GM10248 (cell line): ENCODE measurements around the gene ABCA4.

Source experiments
- CTCF ChIA-PET: fragments of 300-600 bp; sonication (Branson Sonifier 250); formaldehyde crosslinking; extraction: SDS; loops from one replicate; lab custom pipeline; 2021; ENCODE audit warnings: antibody characterized with exemption; lab: Yijun Ruan, JAX
- POLR2A ChIA-PET: fragments of 350-650 bp; sonication (Branson Sonifier 250); formaldehyde crosslinking; extraction: SDS; loops from one replicate; lab custom pipeline; 2020; ENCODE audit warnings: antibody characterized with exemption; lab: Yijun Ruan, JAX
- DNase-seq: peaks from one replicate; pipeline ENCODE4 v3.0.0; 2012; ENCODE audit errors: extremely low spot score
- CTCF ChIP-seq: IDR thresholded peaks from 2 replicates; pipeline ENCODE4 v1.5.1; 2012; ENCODE audit warnings: mild to moderate bottlenecking, low read depth; ENCODE audit errors: extremely low read depth, missing control alignments, control extremely low read depth

The ABCA4 gene

GRCh38 chr1:93988634-93989350, 132.2 kb downstream of the ABCA4 start:
- POLR2A ChIA-PET, result no interaction called here
- CTCF ChIA-PET, result interaction anchor here (1.4 to 5.1 kb wide), 3 partner anchors 9 to 28 kb away, joined by 4 to 29 read pairs (median 4); no protein-coding TSS in a partner anchor
- no peak for TF ChIP-seq CTCF
- no peak for DNase-seq

DNA sequence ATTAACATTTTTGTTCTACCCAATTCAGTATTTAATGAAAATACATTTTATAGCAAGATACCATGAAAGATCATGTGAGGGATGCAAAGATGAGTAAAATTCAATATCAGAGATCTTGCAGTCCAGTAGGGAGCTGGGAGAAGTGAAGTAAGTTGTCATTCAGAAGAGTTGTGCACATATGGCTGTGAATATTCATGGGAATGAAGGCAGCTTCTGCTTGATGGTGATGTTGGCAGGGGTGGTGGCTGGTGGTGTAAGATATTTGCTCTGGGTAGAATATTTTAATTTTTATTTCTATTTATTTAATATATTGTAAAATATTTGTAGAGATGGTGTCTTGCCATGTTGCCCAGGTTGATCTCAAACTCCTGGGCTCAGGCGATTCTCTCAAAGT, 139.7 kb downstream of the ABCA4 start:
- DNase-seq, result no peak
- no peak for TF ChIP-seq CTCF
- ChIA-PET CTCF (no interaction called here), POLR2A (no interaction called here)

- ChIA-PET CTCF (interaction anchor here (1.2 to 5.4 kb wide), 2 partner anchors 10 to 11 kb away, joined by 4 to 29 read pairs; no protein-coding TSS in a partner anchor), POLR2A (no interaction called here)
- DNase-seq, result no peak
- TF ChIP-seq CTCF, result no peak
Measured at GRCh38 chr1:93980320-93981273, 140.4 kb downstream of the ABCA4 start.

DNA sequence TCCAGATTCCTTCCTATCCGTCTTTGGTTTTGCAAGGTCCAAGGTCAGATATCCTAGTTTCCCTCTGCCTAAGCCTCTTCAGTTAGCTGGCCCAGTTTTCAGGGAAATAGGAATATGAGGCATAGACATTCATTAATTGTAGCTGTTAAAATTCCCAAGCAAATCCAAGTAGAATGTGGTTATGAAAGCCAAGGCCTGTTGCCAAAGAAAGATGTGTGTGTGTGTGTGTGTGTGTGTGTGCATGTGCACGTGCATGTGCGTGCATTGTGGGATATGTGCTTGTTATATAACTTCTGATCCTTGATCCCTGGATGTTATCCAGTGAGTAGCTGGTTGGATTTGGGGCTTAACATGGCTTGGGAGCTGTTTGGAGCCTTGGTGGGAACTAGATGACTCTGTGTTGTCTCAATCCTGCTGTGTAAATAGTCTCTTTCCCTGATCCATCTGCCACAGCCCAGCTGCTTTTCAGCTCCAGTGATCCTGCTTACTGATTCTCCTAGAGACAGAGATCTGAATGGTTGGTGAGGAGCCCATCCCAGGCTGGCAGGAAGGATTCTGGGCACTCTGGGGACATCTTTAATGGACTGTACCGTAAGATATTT, 141.1 kb downstream of the ABCA4 start:
- ChIA-PET CTCF (interaction anchor here (1.2 to 5.4 kb wide), 2 partner anchors 10 to 11 kb away, joined by 4 to 29 read pairs; no protein-coding TSS in a partner anchor), POLR2A (no interaction called here)
- no peak for DNase-seq
- TF ChIP-seq CTCF, result no peak

DNA sequence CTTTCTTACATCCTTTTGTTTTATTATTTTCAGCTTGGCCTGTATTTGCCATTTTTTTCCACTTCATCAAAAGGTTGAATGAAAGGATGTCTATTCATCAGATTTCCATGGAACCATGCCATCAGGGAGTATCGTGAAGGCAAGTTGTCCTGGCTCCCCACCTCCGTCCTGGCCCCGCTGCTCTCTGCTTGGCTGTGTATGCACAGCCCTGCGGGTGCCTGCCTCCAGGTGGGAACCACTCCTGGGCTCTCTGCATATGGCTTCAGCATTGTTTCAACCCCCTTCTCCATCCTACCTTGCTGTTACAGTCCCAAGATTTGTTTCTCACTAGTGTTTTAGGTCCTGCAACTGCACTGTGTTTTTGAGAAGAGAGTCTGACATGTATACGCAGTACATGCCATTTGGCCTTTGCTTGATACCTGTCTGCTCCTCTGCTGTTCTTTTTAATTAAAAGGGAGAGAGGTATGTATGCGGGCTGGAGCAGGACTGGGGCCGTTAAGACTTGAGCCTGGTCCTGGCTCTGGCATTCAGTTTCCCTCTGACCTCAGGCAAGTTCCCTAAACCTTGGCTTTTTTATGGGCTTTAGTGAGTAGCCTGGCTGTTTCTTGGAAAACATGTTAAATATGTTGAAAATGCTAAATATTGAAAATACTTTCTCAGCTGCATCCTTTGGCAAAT, 141.8 kb downstream of the ABCA4 start:
- POLR2A ChIA-PET, result no interaction called here
- DNase-seq, result no peak
- no peak for TF ChIP-seq CTCF
- CTCF ChIA-PET, result interaction anchor here (1.2 to 5.4 kb wide), 2 partner anchors 10 to 11 kb away, joined by 4 to 29 read pairs; no protein-coding TSS in a partner anchor
